SH-SY5Y (cell line): Measurements from ENCODE around the gene MEX3C.

ENCODE experiments used
- GATA2 ChIP-seq: IDR thresholded peaks from 2 replicates; pipeline ENCODE4 v1.6.1; 2011; ENCODE audit warnings: mild to moderate bottlenecking, low read depth, low read length
- GATA3 ChIP-seq: IDR thresholded peaks from 2 replicates; pipeline ENCODE4 v1.6.1; 2011; ENCODE audit warnings: low read depth, mild to moderate bottlenecking, low read length, moderate library complexity

- TF ChIP-seq GATA3 (no peak), GATA2 (no peak)
These were observed 29.3 kb downstream of the MEX3C start for GRCh38 chr18:51168026-51168742.
